Mesenchymal stem cell (in vitro differentiated cells and primary cell): ENCODE results near the gene FGF22. TPM values are rescaled to one million over a fixed set of nuclear protein-coding genes. Genes with fewer than 3 reads are reported as not detected.

Source experiments
- DNase-seq: peaks from one replicate; pipeline ENCODE4 v3.0.0-alpha.2; 2013
- H2AFZ ChIP-seq: one replicate; pipeline ENCODE4 v1.6.1; 2013; ENCODE audit warnings: low read depth, mild to moderate bottlenecking, control low read depth, inconsistent platforms, low read length, moderate library complexity
- H2AK5ac ChIP-seq: 2 replicates; pipeline ENCODE4 v1.6.1; 2013; ENCODE audit warnings: low read length, moderate library complexity, mild to moderate bottlenecking, inconsistent platforms; ENCODE audit not compliant: severe bottlenecking
- H2BK120ac ChIP-seq: one replicate; pipeline ENCODE4 v1.6.1; 2013; ENCODE audit warnings: low read depth, mild to moderate bottlenecking, inconsistent platforms, low read length, moderate library complexity
- H2BK12ac ChIP-seq, 2 experiments: one replicate each; pipeline ENCODE4 v1.6.1; 2013; ENCODE audit warnings: inconsistent platforms in 2 of 2, low read length in 2 of 2, mild to moderate bottlenecking in 2 of 2, moderate library complexity in 2 of 2, control low read depth in 1 of 2
- H2BK15ac ChIP-seq: one replicate; pipeline ENCODE4 v1.6.1; 2013; ENCODE audit warnings: mild to moderate bottlenecking, low read depth, inconsistent platforms; ENCODE audit not compliant: poor library complexity, severe bottlenecking
- H2BK5ac ChIP-seq: 2 replicates; pipeline ENCODE4 v1.6.1; 2013; ENCODE audit warnings: low read depth, mild to moderate bottlenecking, low read length, control low read depth, inconsistent platforms; ENCODE audit not compliant: poor library complexity, severe bottlenecking
- H3K14ac ChIP-seq, 2 experiments: one replicate each; pipeline ENCODE4 v1.6.1; 2013; ENCODE audit warnings: inconsistent platforms in 2 of 2, low read length in 2 of 2, control low read depth in 1 of 2, mild to moderate bottlenecking in 1 of 2, moderate library complexity in 1 of 2
- H3K18ac ChIP-seq, 2 experiments: one replicate each; pipeline ENCODE4 v1.6.1; 2013; ENCODE audit warnings: inconsistent platforms in 2 of 2, low read length in 2 of 2, control low read depth in 1 of 2, low read depth in 1 of 2, mild to moderate bottlenecking in 1 of 2
- H3K23ac ChIP-seq, 2 experiments: one replicate each; pipeline ENCODE4 v1.6.1; 2013; ENCODE audit warnings: inconsistent platforms in 2 of 2, low read length in 2 of 2, mild to moderate bottlenecking in 2 of 2, moderate library complexity in 2 of 2, control low read depth in 1 of 2
- H3K27ac ChIP-seq: 2 replicates; pipeline ENCODE4 v1.5.1; 2013; ENCODE audit warnings: mild to moderate bottlenecking, moderate library complexity, low read length, control low read depth, inconsistent platforms; ENCODE audit not compliant: poor library complexity, severe bottlenecking
- H3K27me3 ChIP-seq, 2 experiments: 2 replicates each; pipeline versions ENCODE4 v1.6.1 to v1.7.0; 2013; ENCODE audit warnings: low read length in 2 of 2, mild to moderate bottlenecking in 2 of 2, moderate library complexity in 2 of 2, control low read depth in 1 of 2, inconsistent platforms in 1 of 2; ENCODE audit not compliant: control insufficient read depth in 1 of 2, insufficient read depth in 1 of 2
- H3K36me3 ChIP-seq, 2 experiments: 2 replicates each; pipeline versions ENCODE4 v1.6.1 to v1.7.0; 2013; ENCODE audit warnings: low read length in 2 of 2, control low read depth in 1 of 2, inconsistent platforms in 1 of 2, low read depth in 1 of 2, mild to moderate bottlenecking in 1 of 2; ENCODE audit not compliant: insufficient read depth in 2 of 2, control insufficient read depth in 1 of 2
- H3K4ac ChIP-seq, 2 experiments: one replicate each; pipeline ENCODE4 v1.6.1; 2013; ENCODE audit warnings: inconsistent platforms in 2 of 2, low read length in 2 of 2, mild to moderate bottlenecking in 2 of 2, moderate library complexity in 2 of 2, control low read depth in 1 of 2, low read depth in 1 of 2
- H3K4me1 ChIP-seq: 2 replicates; pipeline ENCODE4 v1.6.1; 2013; ENCODE audit warnings: low read depth, low read length, control low read depth; ENCODE audit not compliant: control insufficient read depth, insufficient read depth
- H3K4me2 ChIP-seq: 2 replicates; pipeline ENCODE4 v1.6.1; 2013; ENCODE audit warnings: low read length, mild to moderate bottlenecking, inconsistent platforms; ENCODE audit not compliant: poor library complexity, severe bottlenecking
- H3K4me3 ChIP-seq, 2 experiments: 2 replicates each; pipeline versions ENCODE4 v1.5.1 to v1.7.0; 2013; ENCODE audit warnings: low read length in 2 of 2, mild to moderate bottlenecking in 2 of 2, control low read depth in 1 of 2, low read depth in 1 of 2; ENCODE audit not compliant: insufficient read depth in 1 of 2
- H3K79me1 ChIP-seq: replicated peaks from 2 replicates; pipeline ENCODE4 v1.6.1; 2013; ENCODE audit warnings: mild to moderate bottlenecking, control low read depth, low read length, inconsistent platforms; ENCODE audit not compliant: poor library complexity, severe bottlenecking
- H3K9ac ChIP-seq: 2 replicates; pipeline ENCODE4 v1.7.0; 2013; ENCODE audit warnings: mild to moderate bottlenecking, low read length, moderate library complexity
- H3K9me3 ChIP-seq: 2 replicates; pipeline ENCODE4 v1.7.0; 2013; ENCODE audit warnings: mild to moderate bottlenecking, low read length; ENCODE audit not compliant: control insufficient read depth
- H4K8ac ChIP-seq: one replicate; pipeline ENCODE4 v1.6.1; 2013; ENCODE audit warnings: inconsistent platforms, mild to moderate bottlenecking, low read length, moderate library complexity
- H4K91ac ChIP-seq: one replicate; pipeline ENCODE4 v1.6.1; 2013; ENCODE audit warnings: mild to moderate bottlenecking, low read length, inconsistent platforms
- WGBS: methylation state at CpG from one replicate; pipeline ENCODE4 v1.1.7; 2013; ENCODE audit warnings: mixed read lengths; 5-methylcytosine and 5-hydroxymethylcytosine counted together
- polyA plus RNA-seq, 2 experiments: library from polyadenylated mRNA; stranded (reverse); fragments of 200-250 nt; gene quantifications; one replicate each; pipeline ENCODE4 v1.2.3, GENCODE V29; 2013

The FGF22 gene
- polyA plus RNA-seq (2013, experiment 1 of 2) = 0.04 TPM
- 0.07 TPM for polyA plus RNA-seq (2013, experiment 2 of 2)

- Histone ChIP-seq H3K23ac (no peak within 1 kb of the TSS), H3K27me3 (peaks cover 0 to 8% of the 10 kb centered on the region in 2 experiments), H3K14ac (peak within 1 kb of the TSS in 1 of 2 experiments; percentile 42), H3K9ac (peak within 1 kb of the TSS; percentile 67), H3K27ac (no peak within 1 kb of the TSS), H3K36me3 (peaks cover 0 to 27% of the 10 kb centered on the region in 2 experiments), H2BK5ac (no peak within 1 kb of the TSS), H3K4me1 (peaks cover 18% of the 10 kb centered on the region), H3K4me2 (peak within 1 kb of the TSS; percentile 75), H3K4ac (no peak within 1 kb of the TSS), H2BK15ac (no peak within 1 kb of the TSS), H4K8ac (no peak within 1 kb of the TSS), H3K9me3 (no peaks in the 10 kb centered on the region), H2BK12ac (no peak within 1 kb of the TSS), H3K18ac (no peak within 1 kb of the TSS), H2AFZ (peak within 1 kb of the TSS; percentile 83), H2AK5ac (no peak within 1 kb of the TSS), H2BK120ac (no peak within 1 kb of the TSS), H4K91ac (no peak within 1 kb of the TSS), H3K79me1 (peaks cover 6% of the 10 kb centered on the region), H3K4me3 (peak within 1 kb of the TSS; percentile 53 to 81)
- WGBS = 8% methylated on average over 75 of the region's 109 CpGs
- DNase-seq = peak; percentile 88
Observed at GRCh38 chr19:639253-640160, at the start of gene FGF22. TSS of gene FGF22 (plus strand) at chr19:639879. CDS start at chr19:639926, 47 bp downstream.

GRCh38 chr19:590396-590745 lies 49.3 kb upstream of the FGF22 start:
- no peak overlapping the region for H2BK12ac ChIP-seq
- peaks cover 0 to 5% of the 10 kb centered on the region in 2 experiments for H3K36me3 ChIP-seq
- no peak overlapping the region for H3K4ac ChIP-seq
- peaks cover 56% of the 10 kb centered on the region for H3K4me1 ChIP-seq
- H2AFZ ChIP-seq = no peak overlapping the region
- no peak overlapping the region for H4K8ac ChIP-seq
- H3K14ac ChIP-seq = no peak overlapping the region
- no peak overlapping the region for H2BK15ac ChIP-seq
- no peak overlapping the region for H3K9ac ChIP-seq
- no peak for DNase-seq
- no peak overlapping the region for H2AK5ac ChIP-seq
- no peak overlapping the region for H3K23ac ChIP-seq
- no peak overlapping the region for H3K27ac ChIP-seq
- H2BK5ac ChIP-seq = no peak overlapping the region
- peak overlapping the region; percentile 66 for H3K4me2 ChIP-seq
- no peaks in the 10 kb centered on the region for H3K9me3 ChIP-seq
- WGBS = 3% methylated on average over 19 of the region's 50 CpGs
- no peak overlapping the region for H4K91ac ChIP-seq
- H3K27me3 ChIP-seq = peaks cover 14 to 58% of the 10 kb centered on the region in 2 experiments
- peak overlapping the region in 1 of 2 experiments; percentile 47 for H3K4me3 ChIP-seq
- no peak overlapping the region for H2BK120ac ChIP-seq
- no peak overlapping the region for H3K18ac ChIP-seq
- H3K79me1 ChIP-seq = peaks cover 9% of the 10 kb centered on the region

GRCh38 chr19:590750-591098 lies 49.0 kb upstream of the FGF22 start:
- H2BK5ac ChIP-seq = no peak overlapping the region
- peaks cover 10% of the 10 kb centered on the region for H3K79me1 ChIP-seq
- no peak overlapping the region for H2BK120ac ChIP-seq
- peak overlapping the region in 1 of 2 experiments; percentile 40 for H3K4me3 ChIP-seq
- no peak for DNase-seq
- no peak overlapping the region for H3K4ac ChIP-seq
- H3K23ac ChIP-seq = no peak overlapping the region
- peaks cover 14 to 61% of the 10 kb centered on the region in 2 experiments for H3K27me3 ChIP-seq
- peaks cover 52% of the 10 kb centered on the region for H3K4me1 ChIP-seq
- H2BK12ac ChIP-seq = no peak overlapping the region
- 18% methylated on average over 17 of the region's 41 CpGs for WGBS
- no peak overlapping the region for H4K8ac ChIP-seq
- no peak overlapping the region for H2BK15ac ChIP-seq
- no peak overlapping the region for H3K14ac ChIP-seq
- no peak overlapping the region for H3K9ac ChIP-seq
- H3K36me3 ChIP-seq = peaks cover 0 to 5% of the 10 kb centered on the region in 2 experiments
- H4K91ac ChIP-seq = no peak overlapping the region
- H3K18ac ChIP-seq = no peak overlapping the region
- peak overlapping the region; percentile 66 for H3K4me2 ChIP-seq
- H2AK5ac ChIP-seq = no peak overlapping the region
- no peak overlapping the region for H3K27ac ChIP-seq
- H2AFZ ChIP-seq = no peak overlapping the region
- no peaks in the 10 kb centered on the region for H3K9me3 ChIP-seq

GRCh38 chr19:591099-591958 lies 48.4 kb upstream of the FGF22 start:
- Histone ChIP-seq H2AK5ac (no peak overlapping the region), H3K9ac (no peak overlapping the region), H3K9me3 (no peaks in the 10 kb centered on the region), H2BK120ac (no peak overlapping the region), H3K79me1 (peaks cover 10% of the 10 kb centered on the region), H3K4me3 (peak overlapping the region in 1 of 2 experiments; percentile 40), H3K36me3 (peaks cover 0 to 5% of the 10 kb centered on the region in 2 experiments), H4K8ac (no peak overlapping the region), H3K27ac (no peak overlapping the region), H3K14ac (no peak overlapping the region), H3K23ac (no peak overlapping the region), H3K18ac (no peak overlapping the region), H2BK12ac (no peak overlapping the region), H2AFZ (no peak overlapping the region), H3K4ac (no peak overlapping the region), H2BK15ac (no peak overlapping the region), H4K91ac (no peak overlapping the region), H2BK5ac (no peak overlapping the region), H3K4me1 (peaks cover 47% of the 10 kb centered on the region), H3K27me3 (peaks cover 14 to 67% of the 10 kb centered on the region in 2 experiments), H3K4me2 (peak overlapping the region; percentile 66)
- 33% methylated on average over 52 of the region's 75 CpGs for WGBS
- no peak for DNase-seq
